Heart left ventricle (tissue), 16 donors: ENCODE measurements around the gene SERPINA5. TPM values are rescaled to one million over a fixed set of nuclear protein-coding genes. Genes with fewer than 3 reads are reported as not detected.

Experiments used
- ATAC-seq, 4 donors: fragments of 200-7000 bp; cut with Tn5 transposase; one replicate each; pipeline ENCODE4 v1.9.1; 2020 to 2022; ENCODE audit warnings: moderate library complexity in 4 of 4, mild to moderate bottlenecking in 3 of 4, moderate number of reproducible peaks in 1 of 4
- DNase-seq, 5 donors: peaks; one replicate each; pipeline ENCODE4 v3.0.0-alpha.2; 2020
- H3K27ac ChIP-seq, 12 donors: fragments of 200-600 bp; sonication (generic) in 4 of 12; one replicate each; pipeline versions ENCODE4 v1.5.0 to v1.8.0; 2016 to 2022; ENCODE audit warnings: mild to moderate bottlenecking in 2 of 12
- H3K27me3 ChIP-seq, 9 donors: fragments of 200-600 bp; sonication (generic) in 2 of 9; one replicate each; pipeline versions ENCODE4 v1.5.1 to v1.8.0; 2016 to 2022; ENCODE audit warnings: mild to moderate bottlenecking in 3 of 9
- H3K36me3 ChIP-seq, 9 donors: fragments of 200-600 bp; sonication (generic) in 2 of 9; one replicate each; pipeline versions ENCODE4 v1.5.0 to v1.8.0; 2018 to 2022; ENCODE audit warnings: mild to moderate bottlenecking in 2 of 9
- H3K4me1 ChIP-seq, 12 donors: fragments of 200-600 bp; sonication (generic) in 4 of 12; one replicate each; pipeline versions ENCODE4 v1.5.0 to v1.8.0; 2016 to 2022; ENCODE audit warnings: mild to moderate bottlenecking in 3 of 12
- H3K4me3 ChIP-seq, 12 donors: fragments of 200-600 bp; sonication (generic) in 4 of 12; one replicate each; pipeline versions ENCODE4 v1.5.0 to v1.8.0; 2017 to 2022; ENCODE audit warnings: mild to moderate bottlenecking in 9 of 12, moderate library complexity in 4 of 12
- H3K9me3 ChIP-seq, 12 donors: fragments of 200-600 bp; sonication (generic) in 4 of 12; one replicate each; pipeline versions ENCODE4 v1.5.0 to v1.8.0; 2016 to 2022; ENCODE audit warnings: mild to moderate bottlenecking in 1 of 12
- CTCF ChIP-seq, 12 donors: fragments of 200-600 bp; sonication (generic) in 4 of 12; IDR thresholded peaks; one replicate each; pipeline versions ENCODE4 v1.5.0 to v1.8.0; 2018 to 2022; ENCODE audit warnings: antibody characterized with exemption in 12 of 12, mild to moderate bottlenecking in 5 of 12
- POLR2A ChIP-seq, 2 donors: fragments of 450-650 bp; IDR thresholded peaks; one replicate each; pipeline ENCODE4 v1.6.1; 2017; ENCODE audit warnings: antibody characterized with exemption in 2 of 2, mild to moderate bottlenecking in 2 of 2, moderate library complexity in 2 of 2
- WGBS, 4 donors: extraction: QIAGEN DNeasy Blood & Tissue Kit in 2 of 4; methylation state at CpG; one replicate each; pipeline versions ENCODE4 v1.1.5 to v1.1.7; 2013 to 2018; 5-methylcytosine and 5-hydroxymethylcytosine counted together
- intact Hi-C, 10 donors: fragments of 100-400 bp; cut with DNase I; formaldehyde crosslinking; loops; one replicate each; pipeline versions ENCODE4 v1.11.1 to v1.14.2; 2022
- polyA plus RNA-seq, 2 donors: library from polyadenylated mRNA; stranded (reverse); fragments of 200-250 nt; gene quantifications; one replicate each; pipeline ENCODE4 v1.2.3, GENCODE V29; 2013
- total RNA-seq, 9 donors: library from RNA; depleted of rRNA in 2 of 9; stranded (reverse); fragments of >200 nt in 2 of 9; fragmentation: NEBNext Ultra II Directional in 3 of 9; extraction: Animal tissue kit (Norgen Biotek cat#: 25700) in 3 of 9; gene quantifications; one replicate each; pipeline versions ENCODE4 v1.1.0 to v1.2.4, GENCODE V29; 2016 to 2023
- donor health status: ischemic (EF 13 %, LVEDD 7.1; RV severe dilation, severe dysfunction).
- donor health status: healthy with polysubstance abuse.
- donor health status: DM: no; HTN: yes; CAD: no.
- donor health status: DM: no; HTN: no; CAD: no.
- donor health status: ischemic (EF 25% LVEDD 6.9; RV normal size, moderate dysfunction).
- donor health status: ischemic (EF 25% LVEDD 5.7; RV mildly dilated, moderate dysfunction).
- donor health status: healthy.
- donor health status: DM: yes; HTN: yes; CAD: no.
- donor health status: ischemic (EF 35%, LVEDD 5.7; RV mildly dilated, moderate dysfunction).
- donor health status: nonischemic (EF 11% LVEDD 7.7; RV severe dilation, severe dysfunction).
- donor health status: DM: yes; HTN: yes; CAD: no.
- donor health status: PGD.
- donor health status: ischemic (EF 29% LVEDD 5.4; RV normal size, mild dysfunction).
- donor health status: nonischemic (EF 23%, LVEDD 6.1; RV moderate dilation, normal function).

SERPINA5 gene
- total and polyA plus RNA-seq, 11 donors = 0.54 to 4.5 (median 1.1) TPM

GRCh38 chr14:94560291-94560665 lies 20.9 kb upstream of the SERPINA5 start:
- ATAC-seq = no peak
- intact Hi-C loops = no loop called here
- WGBS, 4 donors = 67 to 69% (median 68%) methylated on average over 3 of the region's 3 CpGs
- no peak for DNase-seq
- no peaks in the 10 kb centered on the region for H3K4me1 ChIP-seq
- peaks cover 0 to 3% (median 0%) of the 10 kb centered on the region in 9 donors for H3K27me3 ChIP-seq
- H3K36me3 ChIP-seq = no peaks in the 10 kb centered on the region
- H3K4me3 ChIP-seq = no peak overlapping the region
- no peak for TF ChIP-seq POLR2A (IDR thresholded peaks at IDR 0.05)
- no peak for TF ChIP-seq CTCF (IDR thresholded peaks at IDR 0.05)
- no peak overlapping the region for H3K27ac ChIP-seq
- peaks cover 0 to 2% (median 0%) of the 10 kb centered on the region in 12 donors for H3K9me3 ChIP-seq

- WGBS, 4 donors = 78 to 85% (median 80%) methylated on average over 11 of the region's 11 CpGs
- Histone ChIP-seq H3K4me3 (no peak within 1 kb of the TSS), H3K36me3 (no peaks in the 10 kb centered on the region), H3K27ac (no peak within 1 kb of the TSS), H3K27me3 (peaks cover 0 to 3% (median 0%) of the 10 kb centered on the region in 9 donors), H3K9me3 (no peaks in the 10 kb centered on the region), H3K4me1 (no peaks in the 10 kb centered on the region)
- no peak for DNase-seq
- intact Hi-C loops = no loop called here
- TF ChIP-seq CTCF (IDR thresholded peaks at IDR 0.05) (no peak), POLR2A (IDR thresholded peaks at IDR 0.05) (no peak)
- ATAC-seq = no peak
Measured at GRCh38 chr14:94560751-94561655, 20.2 kb upstream of the SERPINA5 start, which contains the start of gene SERPINA4. Gene SERPINA4 (plus strand): TSS chr14:94561442. CDS start chr14:94563483, 2,041 bp downstream.

GRCh38 chr14:94561656-94562010 lies 19.6 kb upstream of the SERPINA5 start:
- no peak overlapping the region for H3K27ac ChIP-seq
- H3K4me3 ChIP-seq = no peak overlapping the region
- no peaks in the 10 kb centered on the region for H3K36me3 ChIP-seq
- WGBS, 4 donors = 82 to 88% (median 84%) methylated on average over 7 of the region's 7 CpGs
- ATAC-seq = no peak
- no peaks in the 10 kb centered on the region for H3K4me1 ChIP-seq
- intact Hi-C loops = no loop called here
- no peaks in the 10 kb centered on the region for H3K9me3 ChIP-seq
- DNase-seq = no peak
- H3K27me3 ChIP-seq = peaks cover 0 to 3% (median 0%) of the 10 kb centered on the region in 9 donors
- TF ChIP-seq POLR2A (IDR thresholded peaks at IDR 0.05) (no peak), CTCF (IDR thresholded peaks at IDR 0.05) (no peak)

- no peaks in the 10 kb centered on the region for H3K36me3 ChIP-seq
- WGBS, 4 donors = 83 to 88% (median 85%) methylated on average over 5 of the region's 5 CpGs
- no peaks in the 10 kb centered on the region for H3K4me1 ChIP-seq
- TF ChIP-seq CTCF (IDR thresholded peaks at IDR 0.05) = no peak
- no peak for TF ChIP-seq POLR2A (IDR thresholded peaks at IDR 0.05)
- H3K27ac ChIP-seq = no peak overlapping the region
- DNase-seq (no peak), ATAC-seq (no peak)
- intact Hi-C loops = no loop called here
- H3K27me3 ChIP-seq = peaks cover 0 to 3% (median 0%) of the 10 kb centered on the region in 9 donors
- H3K4me3 ChIP-seq = no peak overlapping the region
- H3K9me3 ChIP-seq = no peaks in the 10 kb centered on the region
Measured at GRCh38 chr14:94562022-94562421, 19.2 kb upstream of the SERPINA5 start.
